ENCODE results near the gene ARHGAP4. TPM values are rescaled to one million over a fixed set of nuclear protein-coding genes. Genes with fewer than 3 reads are reported as not detected.

ARHGAP4 gene
- total and polyA plus RNA-seq, 2 donors (not counting 1 experiment from before 2014, with no cell fraction given): 0.51 to 1.5 TPM

DNA sequence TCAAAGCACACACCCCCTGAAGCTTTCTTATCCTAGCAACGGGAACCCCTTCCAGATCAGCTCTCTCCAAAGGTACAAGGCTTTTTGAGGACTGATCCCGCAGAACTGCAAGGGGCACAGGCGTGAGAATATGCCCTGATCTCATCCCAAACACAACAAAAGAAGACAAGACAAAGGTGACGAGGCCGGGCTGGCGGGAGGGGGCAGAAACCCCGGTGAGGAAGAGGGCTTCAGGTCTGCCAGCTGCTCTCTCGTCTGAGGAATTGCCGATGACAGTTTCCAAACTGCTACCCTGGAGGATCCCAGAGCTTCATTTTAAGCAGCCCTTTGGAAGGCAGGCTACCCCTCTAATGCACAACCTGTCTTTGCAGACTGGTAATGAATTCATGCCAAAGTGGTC, 42.2 kb upstream of the ARHGAP4 start:
- Histone ChIP-seq H4K20me1 (ENCODE audit: control insufficient read depth, extremely low read depth, insufficient read depth, low read length) (no peaks in the 10 kb centered on the region), H3K79me2 (ENCODE audit: control insufficient read depth, insufficient read depth, low read length) (peaks cover 72% of the 10 kb centered on the region)

DNA sequence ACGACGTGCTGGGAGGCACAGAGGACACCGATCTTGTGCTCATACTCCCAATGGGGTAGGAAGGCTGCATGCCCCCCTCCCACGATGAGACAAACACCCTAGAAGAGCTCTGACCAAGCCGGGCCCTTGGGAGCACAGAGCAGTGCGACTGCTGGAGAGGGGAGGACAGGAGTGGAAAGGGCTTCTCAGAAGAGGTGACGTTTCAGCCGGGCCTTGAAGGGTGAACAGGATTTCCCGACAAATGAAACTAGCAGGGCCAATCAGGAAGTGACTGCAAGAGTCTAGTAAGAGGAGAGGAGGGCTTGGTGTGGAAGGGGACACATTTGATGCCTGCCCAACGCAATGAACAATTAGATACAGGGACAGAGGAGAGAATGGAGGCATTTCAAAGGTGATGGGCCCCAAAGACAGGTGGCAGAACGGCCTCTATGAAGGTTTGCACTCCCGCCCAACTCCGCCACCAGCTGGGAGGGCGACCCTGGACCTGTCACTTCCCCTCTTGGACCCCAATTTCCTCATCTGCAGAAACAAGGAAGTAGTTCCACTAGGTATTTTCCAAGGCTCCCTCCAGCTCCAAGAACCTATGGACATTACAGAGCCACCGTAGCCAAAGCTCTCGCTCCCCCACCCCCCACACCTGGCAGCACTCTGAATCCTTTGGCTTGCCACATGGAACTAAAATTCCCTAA, 41.6 kb upstream of the ARHGAP4 start:
- Histone ChIP-seq H3K27me3 (ENCODE audit: control insufficient read depth, insufficient read depth, low read length) (no peaks in the 10 kb centered on the region), H3K9me3 (ENCODE audit: control insufficient read depth, insufficient read depth, low read depth, low read length) (no peaks in the 10 kb centered on the region), H4K20me1 (ENCODE audit: control insufficient read depth, extremely low read depth, insufficient read depth, low read length) (no peaks in the 10 kb centered on the region), H2AFZ (ENCODE audit: low read length) (no peak overlapping the region), H3K79me2 (ENCODE audit: control insufficient read depth, insufficient read depth, low read length) (peaks cover 73% of the 10 kb centered on the region), H3K4me2 (ENCODE audit: extremely low read depth, insufficient read depth, low read length) (peak overlapping the region; percentile 87), H3K4me3 (replicated peaks in 1 of 4; ENCODE audit: control extremely low read depth in 1 of 4, insufficient read depth in 1 of 4, low read depth in 3 of 4, low read length in 4 of 4) (peak overlapping the region in 2 of 4 experiments; percentile 26 to 81), H3K9ac (ENCODE audit: insufficient read depth, low read length) (no peak overlapping the region), H3K36me3 (ENCODE audit: control insufficient read depth, insufficient read depth, low read length) (peaks cover 4% of the 10 kb centered on the region), H3K27ac (ENCODE audit: insufficient read depth, low read length) (peak overlapping the region; percentile 16), H3K4me1 (ENCODE audit: control insufficient read depth, extremely low read depth, insufficient read depth, low read length) (peaks cover 17% of the 10 kb centered on the region)
- no peak for TF ChIP-seq EZH2 (IDR thresholded peaks at IDR 0.05; ENCODE audit: low read length, missing control alignments)
- TF ChIP-seq, protein P1, sequence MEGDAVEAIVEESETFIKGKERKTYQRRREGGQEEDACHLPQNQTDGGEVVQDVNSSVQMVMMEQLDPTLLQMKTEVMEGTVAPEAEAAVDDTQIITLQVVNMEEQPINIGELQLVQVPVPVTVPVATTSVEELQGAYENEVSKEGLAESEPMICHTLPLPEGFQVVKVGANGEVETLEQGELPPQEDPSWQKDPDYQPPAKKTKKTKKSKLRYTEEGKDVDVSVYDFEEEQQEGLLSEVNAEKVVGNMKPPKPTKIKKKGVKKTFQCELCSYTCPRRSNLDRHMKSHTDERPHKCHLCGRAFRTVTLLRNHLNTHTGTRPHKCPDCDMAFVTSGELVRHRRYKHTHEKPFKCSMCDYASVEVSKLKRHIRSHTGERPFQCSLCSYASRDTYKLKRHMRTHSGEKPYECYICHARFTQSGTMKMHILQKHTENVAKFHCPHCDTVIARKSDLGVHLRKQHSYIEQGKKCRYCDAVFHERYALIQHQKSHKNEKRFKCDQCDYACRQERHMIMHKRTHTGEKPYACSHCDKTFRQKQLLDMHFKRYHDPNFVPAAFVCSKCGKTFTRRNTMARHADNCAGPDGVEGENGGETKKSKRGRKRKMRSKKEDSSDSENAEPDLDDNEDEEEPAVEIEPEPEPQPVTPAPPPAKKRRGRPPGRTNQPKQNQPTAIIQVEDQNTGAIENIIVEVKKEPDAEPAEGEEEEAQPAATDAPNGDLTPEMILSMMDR (conservative IDR thresholded peaks at IDR 0.05 in 1 of 2, IDR thresholded peaks at IDR 0.05 in 1 of 2; ENCODE audit: low read depth in 1 of 2, low read length in 2 of 2): no peak
- no peak for DNase-seq (ENCODE audit: low read depth in 2 of 2)

More for the DNA sequence above, 42.2 kb upstream of the ARHGAP4 start:
- Histone ChIP-seq H3K9me3 (ENCODE audit: control insufficient read depth, insufficient read depth, low read depth, low read length) (no peaks in the 10 kb centered on the region), H3K4me3 (replicated peaks in 1 of 4; ENCODE audit: control extremely low read depth in 1 of 4, insufficient read depth in 1 of 4, low read depth in 3 of 4, low read length in 4 of 4) (peak overlapping the region; percentile 26 to 81 (median 58)), H3K27ac (ENCODE audit: insufficient read depth, low read length) (no peak overlapping the region), H3K36me3 (ENCODE audit: control insufficient read depth, insufficient read depth, low read length) (peaks cover 4% of the 10 kb centered on the region), H3K9ac (ENCODE audit: insufficient read depth, low read length) (no peak overlapping the region), H3K27me3 (ENCODE audit: control insufficient read depth, insufficient read depth, low read length) (no peaks in the 10 kb centered on the region), H3K4me2 (ENCODE audit: extremely low read depth, insufficient read depth, low read length) (peak overlapping the region; percentile 87), H3K4me1 (ENCODE audit: control insufficient read depth, extremely low read depth, insufficient read depth, low read length) (peaks cover 17% of the 10 kb centered on the region), H2AFZ (ENCODE audit: low read length) (no peak overlapping the region)
- TF ChIP-seq, protein P1 (conservative IDR thresholded peaks at IDR 0.05 in 1 of 2, IDR thresholded peaks at IDR 0.05 in 1 of 2; ENCODE audit: low read depth in 1 of 2, low read length in 2 of 2): no peak
- no peak for TF ChIP-seq EZH2 (IDR thresholded peaks at IDR 0.05; ENCODE audit: low read length, missing control alignments)
- no peak for DNase-seq (ENCODE audit: low read depth in 2 of 2)

DNA sequence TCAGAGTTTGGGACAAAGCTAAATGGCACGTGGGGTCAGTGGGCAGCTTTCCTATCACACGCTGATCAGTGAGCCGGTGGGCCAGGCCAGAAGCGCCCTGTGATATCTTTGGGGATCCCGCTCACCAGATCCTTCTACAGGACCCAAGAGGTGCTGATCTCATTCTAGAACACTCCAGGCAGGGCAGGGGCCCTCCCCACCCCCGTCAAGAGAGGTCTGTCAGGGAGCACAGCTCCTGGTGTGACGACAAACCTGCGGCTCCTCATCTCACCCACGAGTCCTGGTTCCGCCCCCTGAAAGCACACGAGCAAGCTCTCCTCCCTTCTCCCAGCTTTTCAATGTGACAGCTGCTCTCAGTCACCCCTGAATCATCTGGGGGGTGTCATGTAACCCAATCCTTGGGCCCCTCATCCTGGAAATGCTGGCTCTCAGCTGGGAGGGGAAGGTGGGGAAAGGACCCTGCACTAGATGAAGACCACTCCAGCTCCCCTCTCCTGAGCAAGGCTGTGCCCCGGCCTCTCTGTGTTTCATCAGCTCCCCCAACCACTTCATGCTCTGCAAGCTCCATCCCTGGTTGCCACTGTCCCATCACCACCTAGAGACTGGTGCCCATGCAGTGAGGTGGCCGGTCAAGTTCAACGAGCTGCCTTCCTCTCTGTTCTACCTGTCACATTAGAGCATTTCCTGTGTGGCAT, 40.9 kb upstream of the ARHGAP4 start:
- Histone ChIP-seq H3K4me2 (ENCODE audit: extremely low read depth, insufficient read depth, low read length) (peak overlapping the region; percentile 35), H4K20me1 (ENCODE audit: control insufficient read depth, extremely low read depth, insufficient read depth, low read length) (no peaks in the 10 kb centered on the region)

More for the DNA sequence above, 40.9 kb upstream of the ARHGAP4 start:
- Histone ChIP-seq H3K9ac (ENCODE audit: insufficient read depth, low read length) (no peak overlapping the region), H3K4me1 (ENCODE audit: control insufficient read depth, extremely low read depth, insufficient read depth, low read length) (peaks cover 17% of the 10 kb centered on the region), H3K9me3 (ENCODE audit: control insufficient read depth, insufficient read depth, low read depth, low read length) (no peaks in the 10 kb centered on the region), H3K27ac (ENCODE audit: insufficient read depth, low read length) (peak overlapping the region; percentile 32), H2AFZ (ENCODE audit: low read length) (no peak overlapping the region), H3K4me3 (replicated peaks in 1 of 4; ENCODE audit: control extremely low read depth in 1 of 4, insufficient read depth in 1 of 4, low read depth in 3 of 4, low read length in 4 of 4) (peak overlapping the region in 1 of 4 experiments; percentile 22), H3K79me2 (ENCODE audit: control insufficient read depth, insufficient read depth, low read length) (peaks cover 79% of the 10 kb centered on the region), H3K27me3 (ENCODE audit: control insufficient read depth, insufficient read depth, low read length) (no peaks in the 10 kb centered on the region), H3K36me3 (ENCODE audit: control insufficient read depth, insufficient read depth, low read length) (peaks cover 6% of the 10 kb centered on the region)
- no peak for TF ChIP-seq EZH2 (IDR thresholded peaks at IDR 0.05; ENCODE audit: low read length, missing control alignments)
- TF ChIP-seq, protein P1 (conservative IDR thresholded peaks at IDR 0.05 in 1 of 2, IDR thresholded peaks at IDR 0.05 in 1 of 2; ENCODE audit: low read depth in 1 of 2, low read length in 2 of 2): no peak
- peak in 1 of 2 donors; percentile 15 for DNase-seq (ENCODE audit: low read depth in 2 of 2)

Data from fibroblast of lung (primary cell).